Endothelial cell of coronary artery (primary cell): Measurements from ENCODE around the gene OR5AK2. TPM values are rescaled to one million over a fixed set of nuclear protein-coding genes. Genes with fewer than 3 reads are reported as not detected.

Experiments
- total RNA-seq: library from RNA; depleted of rRNA; stranded (reverse); fragments of >200 nt; gene quantifications from 2 replicates; pipeline ENCODE4 v1.2.3, GENCODE V29; 2014

Gene OR5AK2
- not detected in 2 replicates for total RNA-seq

GRCh38 chr11:56988614-56989013, at the start of gene OR5AK2:
OR5AK2 (plus strand) TSS chr11:56988914; CDS start chr11:56988914, 0 bp downstream.

Other genes with a start within 250 kb of the OR5AK2 start
- gene OR9G4, start 240.2 kb upstream of the OR5AK2 start, total RNA-seq: not detected in 2 replicates
- not detected in 2 replicates for gene LRRC55, start 193.0 kb downstream of the OR5AK2 start, total RNA-seq
- under 0.01 TPM in 2 replicates for gene APLNR, start 248.3 kb downstream of the OR5AK2 start, total RNA-seq